Prostate gland (tissue), 2 donors: ENCODE results near the gene GRM8.

Experiments
- CTCF ChIP-seq, 4 experiments: fragments of 200-600 bp in 2 of 4; fragments of 450-650 bp in 2 of 4; sonication (generic) in 2 of 4; IDR thresholded peaks; 1 replicate in 3 of 4; 2 replicates in 1 of 4; pipeline ENCODE4 v1.5.1; 2016 to 2019; ENCODE audit warnings: antibody characterized with exemption in 4 of 4, mild to moderate bottlenecking in 2 of 4, moderate library complexity in 2 of 4
- POLR2AphosphoS5 ChIP-seq: sonication (generic); formaldehyde crosslinking; IDR thresholded peaks from one replicate; pipeline ENCODE4 v1.6.1; 2017; ENCODE audit warnings: antibody characterized with exemption

GRCh38 chr7:126993626-126994213, 259.0 kb downstream of the GRM8 start:
- TF ChIP-seq CTCF (IDR thresholded peaks at IDR 0.05) (no peak), POLR2AphosphoS5 (no peak)
